Measurements from ENCODE around the gene FOXN3.
"Not testable (repeated sequence)": the region's sequence is repeated elsewhere in the genome, so short reads cannot be mapped to it uniquely, and the experiment has no call there.

Gene FOXN3

DNA sequence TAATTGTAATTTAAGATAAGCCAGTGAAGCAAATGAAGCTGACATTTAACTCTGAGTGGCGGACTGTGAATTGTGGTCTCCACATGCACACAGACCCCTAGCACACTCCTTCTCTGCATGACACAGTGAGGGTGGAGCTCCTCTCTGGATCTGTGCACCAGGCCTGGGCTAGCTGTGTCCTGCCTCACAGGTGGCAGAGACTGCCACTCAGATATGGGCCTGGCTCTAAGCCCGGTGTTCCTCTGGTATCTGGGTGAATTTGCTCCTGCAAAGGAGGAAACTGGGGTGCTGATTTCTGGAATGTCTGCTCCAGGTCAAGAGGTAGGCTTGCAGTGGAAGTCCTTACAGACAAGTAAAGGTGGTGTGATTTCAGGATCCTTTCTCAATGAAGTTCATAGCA lies 282.4 kb downstream of the FOXN3 start:
- no peak overlapping the region for H3K4me3 Mint-ChIP-seq
- DNase-seq (ENCODE audit: low spot score in 2 of 2) (no peak), ATAC-seq (ENCODE audit: low read depth) (no peak)
- peaks cover 1% of the 10 kb centered on the region for H3K27me3 Mint-ChIP-seq
- H3K9me3 Mint-ChIP-seq: peaks cover 15% of the 10 kb centered on the region
- H3K4me1 Mint-ChIP-seq: no peaks in the 10 kb centered on the region
- no peak overlapping the region for H3K27ac Mint-ChIP-seq
- peaks cover 10% of the 10 kb centered on the region for H3K36me3 Mint-ChIP-seq

DNA sequence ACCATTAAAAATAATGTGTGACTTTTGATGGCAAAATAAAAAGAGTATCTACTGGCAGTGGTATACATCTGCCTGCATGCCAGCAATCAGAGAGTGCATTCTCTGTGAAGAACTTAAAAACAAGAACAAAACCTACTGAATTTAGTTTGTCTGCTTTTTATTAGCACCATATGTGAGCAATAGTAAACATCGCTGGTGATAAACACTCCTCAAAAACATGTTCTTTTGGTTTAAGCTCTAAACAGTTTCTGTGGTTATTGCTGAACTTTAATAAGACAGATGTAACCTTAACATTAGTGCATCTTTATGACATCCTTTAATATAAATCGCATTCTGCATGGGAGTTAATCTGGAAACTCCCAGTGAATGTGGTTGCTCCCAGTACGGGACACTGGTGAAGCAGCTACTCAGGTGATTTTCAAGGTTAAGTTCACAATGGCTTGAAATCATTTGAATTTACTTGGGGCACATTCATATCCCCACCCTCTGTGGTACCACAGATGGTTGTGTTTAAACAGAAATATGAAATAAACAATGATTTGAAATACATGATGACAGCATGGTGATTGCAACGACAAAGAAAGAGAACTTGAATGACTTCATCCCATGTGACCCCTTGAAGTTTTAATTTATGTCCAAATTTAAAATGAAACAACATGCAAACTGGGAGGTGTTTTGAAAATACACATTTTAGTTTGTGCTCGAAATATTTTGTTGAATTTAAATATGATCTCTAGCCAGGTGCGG lies 285.9 kb downstream of the FOXN3 start:
- H3K27ac Mint-ChIP-seq: no peak overlapping the region
- H3K27me3 Mint-ChIP-seq: no peaks in the 10 kb centered on the region
- H3K4me1 Mint-ChIP-seq: no peaks in the 10 kb centered on the region
- ATAC-seq (ENCODE audit: low read depth) (no peak), DNase-seq (ENCODE audit: low spot score in 2 of 2) (no peak)
- peaks cover 7% of the 10 kb centered on the region for H3K36me3 Mint-ChIP-seq
- H3K4me3 Mint-ChIP-seq: no peak overlapping the region
- H3K9me3 Mint-ChIP-seq: peaks cover 8% of the 10 kb centered on the region

DNA sequence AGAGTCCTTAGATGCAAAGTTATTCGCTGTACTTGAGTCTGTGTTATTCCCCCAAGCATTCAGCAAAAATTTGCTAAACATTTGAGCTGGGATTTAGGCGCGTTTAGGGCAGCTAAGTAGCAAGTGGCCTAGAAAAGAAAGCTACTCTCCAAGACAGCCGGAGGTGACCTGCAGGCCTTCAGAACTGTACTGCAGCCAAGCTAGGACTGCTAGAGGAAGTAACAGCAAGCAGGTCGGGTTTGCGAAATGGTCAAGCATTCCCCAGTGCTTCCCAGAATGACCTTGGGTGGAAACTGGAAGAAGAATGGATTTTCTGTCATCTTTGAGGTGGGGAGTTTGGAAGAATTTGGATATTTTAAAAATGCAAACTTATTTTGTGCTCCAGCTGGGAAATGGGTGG lies 287.5 kb downstream of the FOXN3 start:
- H3K36me3 Mint-ChIP-seq: no peaks in the 10 kb centered on the region
- ATAC-seq (ENCODE audit: low read depth) (no peak), DNase-seq (ENCODE audit: low spot score in 2 of 2) (no peak)
- H3K27ac Mint-ChIP-seq: no peak overlapping the region
- no peak overlapping the region for H3K4me3 Mint-ChIP-seq
- no peaks in the 10 kb centered on the region for H3K4me1 Mint-ChIP-seq
- no peaks in the 10 kb centered on the region for H3K9me3 Mint-ChIP-seq
- no peaks in the 10 kb centered on the region for H3K27me3 Mint-ChIP-seq

DNA sequence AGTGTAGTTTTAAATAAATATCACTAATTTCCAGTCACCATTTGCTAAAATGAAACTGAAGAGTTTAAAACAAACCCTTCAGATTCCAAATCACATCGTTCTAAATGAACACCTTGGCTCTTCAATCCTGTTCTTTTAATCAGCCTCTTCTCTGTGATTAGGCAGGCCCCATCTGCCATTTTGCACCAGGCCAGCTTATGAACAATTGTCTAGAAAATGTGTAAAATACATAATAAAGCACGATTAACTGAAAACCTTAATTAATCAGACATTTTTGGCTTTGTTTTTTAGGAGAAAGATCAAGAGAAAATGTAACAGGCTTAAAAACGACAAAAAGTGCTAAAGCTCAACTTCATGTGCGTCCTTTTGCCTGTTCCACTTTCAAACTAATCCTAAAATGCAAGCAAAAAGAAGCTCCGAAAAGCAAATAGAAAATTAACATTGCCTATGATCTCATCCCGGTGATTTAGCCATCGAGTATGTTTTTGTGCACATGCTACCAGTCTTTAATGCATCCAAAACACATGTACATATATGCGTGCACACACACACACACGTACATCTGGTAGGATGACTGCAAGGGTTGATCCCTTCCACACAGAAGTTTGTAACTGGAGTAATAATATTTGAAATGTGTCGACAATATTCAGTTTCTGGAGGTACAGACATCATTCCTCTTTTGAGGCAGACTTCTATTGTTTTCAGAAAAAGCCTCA lies 288.6 kb downstream of the FOXN3 start:
- Mint-ChIP-seq H3K9me3 (no peaks in the 10 kb centered on the region), H3K4me3 (no peak overlapping the region), H3K36me3 (no peaks in the 10 kb centered on the region), H3K27ac (no peak overlapping the region), H3K4me1 (no peaks in the 10 kb centered on the region), H3K27me3 (no peaks in the 10 kb centered on the region)
- no peak for ATAC-seq (ENCODE audit: low read depth)
- DNase-seq (ENCODE audit: low spot score in 2 of 2): no peak

DNA sequence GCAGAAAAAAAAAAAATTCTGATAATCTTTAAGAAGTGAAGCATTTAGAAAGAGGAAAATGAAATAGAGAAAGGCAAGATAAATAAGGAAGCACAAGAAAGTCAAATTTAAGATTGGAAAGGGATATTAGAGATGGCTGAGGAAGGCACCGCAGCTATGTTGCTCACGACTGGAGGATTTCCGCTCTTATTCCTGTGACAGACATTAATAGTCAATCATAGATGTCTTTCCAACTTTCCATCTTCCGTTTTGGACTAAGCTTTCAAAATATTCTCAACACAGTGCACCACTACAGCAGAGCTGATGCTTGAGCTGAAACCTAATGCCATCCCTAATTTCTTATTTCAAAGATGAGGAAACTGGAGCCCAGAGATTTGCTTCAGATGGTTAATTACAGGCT lies 290.6 kb downstream of the FOXN3 start:
- DNase-seq (ENCODE audit: low spot score in 2 of 2): no peak

DNA sequence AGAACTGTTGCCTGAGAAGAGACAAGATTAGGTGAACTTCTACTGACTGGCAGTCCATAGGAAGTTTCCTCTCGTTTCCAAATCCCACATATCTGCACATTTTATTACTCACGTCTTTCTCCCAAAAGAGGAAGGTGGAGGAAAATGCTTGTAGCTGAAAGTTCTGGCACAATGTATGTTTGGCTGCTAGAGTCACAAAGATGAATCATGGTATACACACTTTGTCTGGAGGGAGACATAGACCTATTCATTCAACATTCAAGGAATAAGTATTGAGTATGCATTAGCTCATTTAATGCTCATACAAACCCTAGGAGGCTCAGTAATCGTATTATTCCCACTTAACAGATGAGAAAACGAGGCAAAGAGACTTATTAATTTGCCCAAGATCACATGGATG lies 291.8 kb downstream of the FOXN3 start:
- H3K4me3 Mint-ChIP-seq: no peak overlapping the region
- H3K9me3 Mint-ChIP-seq: no peaks in the 10 kb centered on the region
- DNase-seq (ENCODE audit: low spot score in 2 of 2) (no peak), ATAC-seq (ENCODE audit: low read depth) (no peak)
- no peak overlapping the region for H3K27ac Mint-ChIP-seq
- H3K27me3 Mint-ChIP-seq: no peaks in the 10 kb centered on the region
- H3K36me3 Mint-ChIP-seq: no peaks in the 10 kb centered on the region
- no peaks in the 10 kb centered on the region for H3K4me1 Mint-ChIP-seq

More for the DNA sequence above, 290.6 kb downstream of the FOXN3 start:
- Mint-ChIP-seq H3K36me3 (no peaks in the 10 kb centered on the region), H3K4me3 (no peak overlapping the region), H3K27me3 (no peaks in the 10 kb centered on the region), H3K4me1 (no peaks in the 10 kb centered on the region), H3K9me3 (no peaks in the 10 kb centered on the region), H3K27ac (no peak overlapping the region)
- ATAC-seq (ENCODE audit: low read depth): no peak

DNA sequence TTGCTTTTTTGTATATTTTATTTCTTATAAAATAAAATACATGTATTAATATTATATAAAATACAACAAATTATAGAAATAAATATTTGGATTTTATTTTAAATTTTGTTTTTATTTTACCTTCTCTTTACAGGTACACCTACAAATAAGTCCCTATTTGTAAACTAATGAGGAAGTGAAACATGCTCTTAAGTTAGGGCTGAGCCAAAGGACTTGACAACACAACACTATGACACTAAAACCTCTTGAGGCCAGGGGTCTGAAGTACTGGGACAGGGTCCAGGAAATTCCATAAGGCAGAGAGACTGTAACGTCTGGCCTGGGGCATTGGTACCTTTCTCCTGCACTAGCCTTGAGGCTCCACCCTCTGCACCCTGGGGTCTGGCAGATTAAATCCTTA lies 293.2 kb downstream of the FOXN3 start:
- no peak overlapping the region for H3K27ac Mint-ChIP-seq
- DNase-seq (ENCODE audit: low spot score in 2 of 2) (no peak), ATAC-seq (ENCODE audit: low read depth) (peak; percentile 53)
- peaks cover 2% of the 10 kb centered on the region for H3K36me3 Mint-ChIP-seq
- H3K4me3 Mint-ChIP-seq: no peak overlapping the region
- no peaks in the 10 kb centered on the region for H3K4me1 Mint-ChIP-seq
- H3K27me3 Mint-ChIP-seq: peaks cover 3% of the 10 kb centered on the region
- H3K9me3 Mint-ChIP-seq: peaks cover 3% of the 10 kb centered on the region

DNA sequence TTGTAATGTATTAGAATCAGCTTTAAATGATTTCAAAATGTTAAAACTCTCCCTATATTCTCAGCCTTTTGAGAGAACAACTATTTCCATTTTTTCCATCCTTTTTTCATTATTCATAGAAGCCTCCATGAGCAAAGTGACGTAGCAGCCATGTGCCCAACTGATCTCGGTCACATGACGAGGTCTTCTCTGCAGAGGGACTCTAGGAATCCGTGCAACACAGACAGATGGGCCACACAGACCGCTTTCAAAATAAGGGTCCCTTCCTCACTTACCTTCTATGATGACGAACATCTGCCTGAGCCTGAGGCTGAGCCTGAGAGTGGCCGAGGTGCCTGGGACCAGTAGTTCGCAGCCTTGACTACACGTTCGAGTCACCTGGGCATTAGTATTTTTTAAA lies 293.8 kb downstream of the FOXN3 start:
- Mint-ChIP-seq H3K9me3 (peaks cover 5% of the 10 kb centered on the region), H3K27me3 (peaks cover 5% of the 10 kb centered on the region), H3K27ac (no peak overlapping the region), H3K4me3 (no peak overlapping the region), H3K36me3 (peaks cover 4% of the 10 kb centered on the region), H3K4me1 (no peaks in the 10 kb centered on the region)
- ATAC-seq (ENCODE audit: low read depth) (no peak), DNase-seq (ENCODE audit: low spot score in 2 of 2) (no peak)

DNA sequence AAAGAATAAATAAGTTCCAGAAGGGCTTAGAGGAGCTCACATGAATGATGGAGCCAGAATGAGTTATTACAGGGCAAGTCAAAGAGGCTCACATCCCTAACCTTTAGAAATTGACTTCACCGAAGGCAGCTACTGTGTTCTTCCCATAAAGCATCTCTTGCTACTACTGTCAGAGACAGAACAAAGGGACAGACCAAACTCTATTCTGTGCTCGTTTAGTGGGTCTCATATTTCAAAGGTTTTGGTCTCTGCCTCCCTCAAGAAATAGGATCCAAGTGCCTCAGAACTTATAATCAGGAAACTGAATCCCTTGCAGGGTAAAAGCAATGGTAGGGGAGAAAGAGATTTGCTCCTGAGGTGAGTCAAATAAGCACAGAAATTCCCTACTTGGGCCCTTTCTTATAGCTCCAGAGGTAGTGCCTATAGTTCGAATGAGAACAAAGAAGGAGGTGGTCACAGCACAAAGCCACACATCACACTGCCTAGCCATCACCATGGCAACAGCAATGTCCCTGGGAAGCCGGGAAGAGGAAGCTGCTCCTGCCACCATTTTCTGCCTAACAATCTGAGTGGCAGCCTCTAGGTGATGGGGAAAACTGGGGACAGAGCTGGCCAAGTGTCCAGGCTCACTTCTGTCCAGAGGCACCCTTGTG lies 294.9 kb downstream of the FOXN3 start:
- ATAC-seq (ENCODE audit: low read depth) (no peak), DNase-seq (ENCODE audit: low spot score in 2 of 2) (no peak)
- peaks cover 7% of the 10 kb centered on the region for H3K27me3 Mint-ChIP-seq
- H3K4me3 Mint-ChIP-seq: no peak overlapping the region
- peaks cover 5% of the 10 kb centered on the region for H3K9me3 Mint-ChIP-seq
- no peak overlapping the region for H3K27ac Mint-ChIP-seq
- peaks cover 6% of the 10 kb centered on the region for H3K36me3 Mint-ChIP-seq
- no peaks in the 10 kb centered on the region for H3K4me1 Mint-ChIP-seq

DNA sequence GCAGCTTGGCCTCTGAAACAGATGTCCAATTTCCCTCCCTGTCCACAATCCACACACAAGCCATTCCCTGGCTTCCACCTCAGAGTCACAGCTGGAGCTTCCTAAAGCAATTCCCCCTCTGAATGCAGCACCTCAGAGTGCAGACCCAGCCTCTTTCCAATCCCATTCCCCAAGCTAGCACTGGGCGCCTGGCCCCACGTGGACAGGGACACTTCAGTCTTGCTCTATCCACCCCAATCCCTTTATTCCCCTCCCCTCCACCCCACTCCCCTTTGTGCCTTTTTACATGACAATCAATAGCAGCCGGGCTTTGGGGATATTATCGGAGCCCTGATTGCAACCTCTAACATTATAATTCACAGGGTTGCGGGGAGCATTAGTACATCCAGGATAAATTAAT lies 300.0 kb downstream of the FOXN3 start:
- no peaks in the 10 kb centered on the region for H3K4me1 Mint-ChIP-seq
- DNase-seq (ENCODE audit: low spot score in 2 of 2) (no peak), ATAC-seq (ENCODE audit: low read depth) (no peak)
- H3K27me3 Mint-ChIP-seq: peaks cover 17% of the 10 kb centered on the region
- H3K27ac Mint-ChIP-seq: no peak overlapping the region
- H3K4me3 Mint-ChIP-seq: no peak overlapping the region
- peaks cover 5% of the 10 kb centered on the region for H3K9me3 Mint-ChIP-seq
- H3K36me3 Mint-ChIP-seq: peaks cover 6% of the 10 kb centered on the region

DNA sequence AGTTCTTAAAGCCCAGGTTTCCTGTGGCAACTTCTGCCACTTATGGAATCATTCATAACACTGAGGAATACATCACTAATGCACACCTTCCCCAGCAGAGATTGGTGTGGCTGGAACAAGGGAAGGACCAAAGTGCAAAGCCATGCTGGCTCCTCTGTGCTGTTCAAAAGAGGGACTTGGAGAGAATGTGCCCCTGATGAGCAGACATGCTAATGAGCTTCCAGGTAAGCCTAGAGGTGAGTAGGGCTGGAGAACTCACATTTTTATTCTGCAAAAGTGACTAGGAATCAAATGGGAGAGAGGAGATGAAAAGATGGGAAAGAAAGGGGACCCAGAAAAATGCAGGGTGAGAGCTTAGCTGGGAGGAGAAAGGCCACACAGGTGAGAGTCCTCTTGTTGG lies 302.9 kb downstream of the FOXN3 start:
- peaks cover 3% of the 10 kb centered on the region for H3K36me3 Mint-ChIP-seq
- H3K9me3 Mint-ChIP-seq: peaks cover 4% of the 10 kb centered on the region
- no peak overlapping the region for H3K27ac Mint-ChIP-seq
- no peak for ATAC-seq (ENCODE audit: low read depth)
- peaks cover 8% of the 10 kb centered on the region for H3K4me1 Mint-ChIP-seq
- no peak overlapping the region for H3K4me3 Mint-ChIP-seq
- H3K27me3 Mint-ChIP-seq: peaks cover 23% of the 10 kb centered on the region
- no peak for DNase-seq (ENCODE audit: low spot score in 2 of 2)

DNA sequence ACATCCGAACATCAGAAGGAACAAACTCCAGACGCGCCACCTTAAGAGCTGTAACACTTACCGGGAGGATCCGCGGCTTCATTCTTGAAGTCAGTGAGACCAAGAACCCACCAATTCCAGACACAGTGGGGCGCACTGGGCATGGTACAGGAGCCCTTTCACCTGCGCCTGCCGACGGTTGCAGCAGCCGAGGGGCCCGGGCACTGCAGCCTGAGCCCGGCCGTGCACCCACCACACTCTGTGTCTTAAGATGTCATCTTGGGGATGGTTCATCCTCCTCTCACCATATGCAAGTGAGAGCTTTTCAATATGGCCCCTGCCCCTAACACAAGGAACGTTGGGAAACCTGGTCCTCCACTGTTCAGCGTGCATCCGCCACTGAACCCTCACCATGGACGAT lies 304.3 kb downstream of the FOXN3 start:
- Mint-ChIP-seq H3K9me3 (no peaks in the 10 kb centered on the region), H3K4me3 (no peak overlapping the region), H3K27me3 (peaks cover 22% of the 10 kb centered on the region), H3K36me3 (peaks cover under 1% of the 10 kb centered on the region), H3K4me1 (peaks cover 8% of the 10 kb centered on the region), H3K27ac (no peak overlapping the region)
- ATAC-seq (ENCODE audit: low read depth): no peak
- DNase-seq (ENCODE audit: low spot score in 2 of 2): no peak

DNA sequence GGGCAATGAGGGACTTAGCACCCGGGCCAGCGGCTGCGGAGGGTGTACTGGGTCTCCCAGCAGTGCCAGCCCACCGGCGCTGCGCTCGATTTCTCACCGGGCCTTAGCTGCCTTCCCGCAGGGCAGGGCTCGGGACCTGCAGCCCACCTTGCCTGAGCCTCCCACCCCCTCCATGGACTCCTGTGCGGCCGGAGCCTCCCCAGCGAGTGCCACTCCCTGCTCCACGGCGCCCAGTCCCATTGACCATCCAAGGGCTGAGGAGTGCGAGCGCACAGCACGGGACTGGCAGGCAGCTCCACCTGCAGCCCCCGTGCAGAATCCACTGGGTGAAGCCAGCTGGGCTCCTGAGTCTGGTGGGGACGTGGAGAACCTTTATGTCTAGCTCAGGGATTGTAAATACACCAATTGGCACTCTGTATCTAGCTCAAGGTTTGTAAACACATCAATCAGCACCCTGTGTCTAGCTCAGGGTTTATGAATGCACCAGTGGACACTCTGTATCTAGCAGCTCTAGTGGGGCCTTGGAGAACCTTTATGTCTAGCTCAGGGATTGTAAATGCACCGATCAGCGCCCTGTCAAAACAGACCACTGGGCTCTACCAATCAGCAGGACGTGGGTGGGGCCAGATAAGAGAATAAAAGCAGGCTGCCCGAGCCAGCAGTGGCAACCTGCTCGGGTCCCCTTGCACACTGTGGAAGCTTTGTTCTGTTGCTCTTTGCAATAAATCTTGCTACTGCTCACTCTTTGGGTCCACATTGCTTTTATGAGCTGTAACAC lies 305.1 kb downstream of the FOXN3 start:
- not testable (repeated sequence) for H3K4me1 Mint-ChIP-seq; ATAC-seq (ENCODE audit: low read depth); H3K36me3 Mint-ChIP-seq; DNase-seq (ENCODE audit: low spot score in 2 of 2); H3K4me3 Mint-ChIP-seq; H3K9me3 Mint-ChIP-seq; H3K27ac Mint-ChIP-seq
- peaks cover 21% of the 10 kb centered on the region for H3K27me3 Mint-ChIP-seq

DNA sequence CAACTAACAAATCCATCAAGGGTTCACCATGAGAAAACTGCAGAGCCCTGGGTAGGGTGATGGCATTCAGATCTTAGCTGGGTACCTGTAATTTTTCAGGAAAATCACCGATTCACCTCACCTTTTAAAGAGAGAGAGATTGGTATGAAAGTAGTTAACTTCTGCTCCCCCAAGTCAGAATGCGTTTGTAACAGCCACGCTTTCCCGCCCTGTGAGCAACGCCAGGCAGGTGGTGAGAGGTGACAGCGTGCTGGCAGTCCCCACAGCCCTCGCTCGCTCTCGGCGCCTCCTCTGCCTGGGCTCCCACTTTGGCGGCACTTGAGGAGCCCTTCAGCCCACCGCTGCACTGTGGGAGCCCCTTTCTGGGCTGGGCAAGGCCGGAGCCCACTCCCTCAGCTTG lies 305.8 kb downstream of the FOXN3 start:
- not testable (repeated sequence) for H3K27ac Mint-ChIP-seq; H3K4me1 Mint-ChIP-seq; H3K9me3 Mint-ChIP-seq; H3K4me3 Mint-ChIP-seq; ATAC-seq (ENCODE audit: low read depth); DNase-seq (ENCODE audit: low spot score in 2 of 2); H3K36me3 Mint-ChIP-seq
- H3K27me3 Mint-ChIP-seq: peaks cover 21% of the 10 kb centered on the region
